PC-3 (cell line): ENCODE data around the gene PRICKLE2. TPM values are rescaled to one million over a fixed set of nuclear protein-coding genes. Genes with fewer than 3 reads are reported as not detected.

Source experiments
- ATAC-seq: fragments of 200-7000 bp; cut with Tn5 transposase; 2 replicates; pipeline ENCODE4 v1.9.1; 2020; ENCODE audit warnings: mild to moderate bottlenecking, moderate library complexity
- Bru-seq: library from RNA; stranded (reverse); fragments of 400-500 nt; gene quantifications from one replicate; lab custom pipeline; 2021; lab: Mats Ljungman, UMichigan
- BruChase-seq, 2 experiments: library from RNA; stranded (reverse); fragments of 400-500 nt; gene quantifications; one replicate each; lab custom pipeline; 2021; lab: Mats Ljungman, UMichigan
- BruUV-seq: library from RNA; stranded (reverse); fragments of 400-500 nt; replicated peaks from 2 replicates; lab custom pipeline; 2021; lab: Mats Ljungman, UMichigan
- CTCF ChIA-PET: fragments of 300-600 bp; sonication (Branson Sonifier 250); formaldehyde crosslinking; loops from one replicate; lab custom pipeline; 2022; ENCODE audit warnings: antibody characterized with exemption; lab: Charles Lee
- POLR2A ChIA-PET: fragments of 300-600 bp; sonication (Branson Sonifier 250); formaldehyde crosslinking; loops from one replicate; lab custom pipeline; 2022; ENCODE audit warnings: antibody characterized with exemption; ENCODE audit not compliant: unreplicated experiment; lab: Charles Lee
- DNase-seq: peaks from one replicate; pipeline ENCODE4 v3.0.0-alpha.2; 2015
- H2AFZ ChIP-seq: fragments of 300-600 bp; sonication (generic); 2 replicates; pipeline ENCODE4 v1.6.0; 2016; ENCODE audit warnings: antibody characterized with exemption, low read length
- H3F3A ChIP-seq: fragments of 300-600 bp; sonication (generic); one replicate; pipeline ENCODE4 v1.6.0; 2017; ENCODE audit warnings: antibody characterized with exemption, low read length, control low read depth, mild to moderate bottlenecking; ENCODE audit not compliant: unreplicated experiment
- H3K27ac ChIP-seq: fragments of 300-600 bp; sonication (generic); 2 replicates; pipeline ENCODE4 v1.5.1; 2016; ENCODE audit warnings: mild to moderate bottlenecking, low read length
- H3K27me3 ChIP-seq: fragments of 300-600 bp; sonication (generic); 2 replicates; pipeline ENCODE4 v1.6.1; 2016; ENCODE audit warnings: low read length, mixed read lengths
- H3K36me3 ChIP-seq: fragments of 300-600 bp; sonication (generic); 2 replicates; pipeline ENCODE4 v1.6.1; 2016; ENCODE audit warnings: low read depth, mixed run types, low read length, mixed read lengths
- H3K4me1 ChIP-seq: fragments of 300-600 bp; sonication (generic); 2 replicates; pipeline ENCODE4 v1.5.1; 2016; ENCODE audit warnings: low read length; ENCODE audit not compliant: insufficient read depth
- H3K4me2 ChIP-seq: fragments of 300-600 bp; sonication (generic); 2 replicates; pipeline ENCODE4 v1.6.0; 2016; ENCODE audit warnings: low read length
- H3K4me3 ChIP-seq: fragments of 300-600 bp; sonication (generic); 2 replicates; pipeline ENCODE4 v1.5.1; 2016; ENCODE audit warnings: mild to moderate bottlenecking, low read length, mixed read lengths
- H3K79me2 ChIP-seq: fragments of 300-600 bp; sonication (generic); 2 replicates; pipeline ENCODE4 v1.6.1; 2017; ENCODE audit warnings: low read length, mixed read lengths
- H3K9ac ChIP-seq: fragments of 300-600 bp; sonication (generic); 2 replicates; pipeline ENCODE4 v1.6.0; 2016; ENCODE audit warnings: mild to moderate bottlenecking, low read length
- H3K9me2 ChIP-seq: fragments of 300-600 bp; sonication (generic); replicated peaks from 2 replicates; pipeline ENCODE4 v1.6.1; 2016; ENCODE audit warnings: mixed run types, low read length, mixed read lengths
- H3K9me3 ChIP-seq: fragments of 300-600 bp; sonication (generic); 2 replicates; pipeline ENCODE4 v1.6.1; 2016; ENCODE audit warnings: low read length, mixed read lengths
- H4K20me1 ChIP-seq: fragments of 300-600 bp; sonication (generic); 2 replicates; pipeline ENCODE4 v1.6.1; 2016; ENCODE audit warnings: low read length, mixed read lengths
- CTCF ChIP-seq: fragments of 300-600 bp; sonication (generic); conservative IDR thresholded peaks from 2 replicates; pipeline ENCODE4 v1.5.1; 2017; ENCODE audit warnings: antibody characterized with exemption, low read depth, mild to moderate bottlenecking, low read length
- EZH2 ChIP-seq: fragments of 300-600 bp; sonication (generic); IDR thresholded peaks from one replicate; pipeline ENCODE4 v1.6.1; 2017; ENCODE audit warnings: antibody characterized with exemption, mild to moderate bottlenecking, low read length; ENCODE audit not compliant: unreplicated experiment
- EZH2phosphoT487 ChIP-seq: fragments of 300-600 bp; sonication (generic); IDR thresholded peaks from 2 replicates; pipeline ENCODE4 v1.6.1; 2018; ENCODE audit warnings: mild to moderate bottlenecking, antibody characterized with exemption, low read length, borderline replicate concordance
- intact Hi-C: fragments of 100-400 bp; cut with micrococcal nuclease; formaldehyde crosslinking; loops from 2 replicates; pipeline ENCODE4 v1.9.0; 2023
- long read RNA-seq: library from polyadenylated mRNA; unstranded; transcript quantifications from one replicate; pipeline ENCODE4 v2.0.0, GENCODE V29; 2021; ENCODE audit not compliant: unreplicated experiment
- total RNA-seq: library from RNA; depleted of rRNA; stranded (reverse); fragments of >200 nt; gene quantifications from 2 replicates; pipeline ENCODE4 v1.2.3, GENCODE V29; 2014; rRNA removed

Gene PRICKLE2
- total RNA-seq (0.46 and 1.8 TPM in 2 replicates), Bru-seq, nascent RNA (percentile 11 among the genes with signal in this experiment), BruChase-seq, experiment 1, labeled RNA remaining after a 6-hour chase (percentile 8 among the genes with signal in this experiment), BruChase-seq, experiment 2, labeled RNA remaining after a 2-hour chase (percentile 6 among the genes with signal in this experiment)
- long read RNA-seq: 0 reads

GRCh38 chr3:64224826-64225610, at the start of gene PRICKLE2:
PRICKLE2 (minus strand) TSS chr3:64225466; CDS start chr3:64198927, 26,539 bp downstream.
- H3K4me3 ChIP-seq: no peak within 1 kb of the TSS
- H3K27ac ChIP-seq: no peak within 1 kb of the TSS
- H3K9me2 ChIP-seq: no peaks in the 10 kb centered on the region
- H2AFZ ChIP-seq: no peak within 1 kb of the TSS
- TF ChIP-seq EZH2: no peak
- no peak for TF ChIP-seq CTCF
- no peak for TF ChIP-seq EZH2phosphoT487
- no peaks in the 10 kb centered on the region for H3K27me3 ChIP-seq
- H3F3A ChIP-seq: no peaks in the 10 kb centered on the region
- no peaks in the 10 kb centered on the region for H3K9me3 ChIP-seq
- POLR2A ChIA-PET: no interaction called here
- DNase-seq (no peak), ATAC-seq (no peak)
- no peaks in the 10 kb centered on the region for H3K79me2 ChIP-seq
- intact Hi-C loops: loop anchor here (5.0 kb wide), 1 partner anchor 193 kb away; no protein-coding TSS in a partner anchor
- no peaks in the 10 kb centered on the region for H3K36me3 ChIP-seq
- CTCF ChIA-PET: no interaction called here
- H4K20me1 ChIP-seq: no peaks in the 10 kb centered on the region
- BruUV-seq: no TSS peak
- H3K4me1 ChIP-seq: no peaks in the 10 kb centered on the region
- no peak within 1 kb of the TSS for H3K9ac ChIP-seq
- H3K4me2 ChIP-seq: no peak within 1 kb of the TSS

GRCh38 chr3:64272842-64273241, 47.6 kb upstream of the PRICKLE2 start:
- H3K27ac ChIP-seq: no peak overlapping the region
- no TSS peak for BruUV-seq
- ChIA-PET CTCF (no interaction called here), POLR2A (no interaction called here)
- no peak overlapping the region for H3K4me2 ChIP-seq
- H3K27me3 ChIP-seq: no peaks in the 10 kb centered on the region
- no peaks in the 10 kb centered on the region for H4K20me1 ChIP-seq
- H3K79me2 ChIP-seq: no peaks in the 10 kb centered on the region
- no peaks in the 10 kb centered on the region for H3K36me3 ChIP-seq
- H3K4me3 ChIP-seq: no peak overlapping the region
- TF ChIP-seq CTCF: no peak
- TF ChIP-seq EZH2: no peak
- TF ChIP-seq EZH2phosphoT487: no peak
- H3K9me2 ChIP-seq: no peaks in the 10 kb centered on the region
- intact Hi-C loops: no loop called here
- no peaks in the 10 kb centered on the region for H3F3A ChIP-seq
- H3K4me1 ChIP-seq: no peaks in the 10 kb centered on the region
- H2AFZ ChIP-seq: no peak overlapping the region
- no peak for ATAC-seq
- DNase-seq: no peak
- no peaks in the 10 kb centered on the region for H3K9me3 ChIP-seq
- H3K9ac ChIP-seq: no peak overlapping the region

GRCh38 chr3:64272271-64272670, 47.0 kb upstream of the PRICKLE2 start:
- H3K9me3 ChIP-seq: no peaks in the 10 kb centered on the region

More at GRCh38 chr3:64272271-64272670, 47.0 kb upstream of the PRICKLE2 start:
- Histone ChIP-seq H3K36me3 (no peaks in the 10 kb centered on the region), H3K79me2 (no peaks in the 10 kb centered on the region), H3K27me3 (no peaks in the 10 kb centered on the region), H3K4me2 (no peak overlapping the region), H4K20me1 (no peaks in the 10 kb centered on the region), H3F3A (no peaks in the 10 kb centered on the region), H3K9me2 (no peaks in the 10 kb centered on the region), H3K4me1 (peaks cover 2% of the 10 kb centered on the region), H3K9ac (no peak overlapping the region), H3K4me3 (no peak overlapping the region), H2AFZ (no peak overlapping the region), H3K27ac (no peak overlapping the region)
- ChIA-PET CTCF (no interaction called here), POLR2A (no interaction called here)
- TF ChIP-seq CTCF: no peak
- TF ChIP-seq EZH2phosphoT487: no peak
- TF ChIP-seq EZH2: no peak
- ATAC-seq (no peak), DNase-seq (no peak)
- intact Hi-C loops: no loop called here
- BruUV-seq: no TSS peak
